IPS DF 4.7 (cell line): ENCODE data around the gene ECHS1.

Experiments used
- DNase-seq: peaks from one replicate; pipeline ENCODE4 v3.0.0-alpha.2; 2013; ENCODE audit warnings: low spot score; ENCODE audit errors: extremely low read depth

The ECHS1 gene

GRCh38 chr10:133358162-133358924 is 14.8 kb downstream of the ECHS1 start:
- DNase-seq, result no peak

- DNase-seq, result no peak
Observed at GRCh38 chr10:133357285-133358161, 15.6 kb downstream of the ECHS1 start, which contains the start of gene FUOM. Gene FUOM (minus strand): TSS chr10:133358019. CDS start chr10:133358007, 12 bp downstream.

- no peak for DNase-seq
Observed at GRCh38 chr10:133356549-133357284, 16.4 kb downstream of the ECHS1 start.

- DNase-seq, result no peak
Observed at GRCh38 chr10:133355991-133356390, 17.2 kb downstream of the ECHS1 start.

- no peak for DNase-seq
Observed at GRCh38 chr10:133355266-133355665, 17.9 kb downstream of the ECHS1 start.

GRCh38 chr10:133354672-133355240 is 18.4 kb downstream of the ECHS1 start:
- no peak for DNase-seq

- no peak for DNase-seq
Observed at GRCh38 chr10:133353988-133354605, 19.1 kb downstream of the ECHS1 start.

GRCh38 chr10:133353202-133353959 is 19.8 kb downstream of the ECHS1 start:
- DNase-seq, result no peak

GRCh38 chr10:133351408-133352318 is 21.5 kb downstream of the ECHS1 start:
- no peak for DNase-seq

GRCh38 chr10:133350950-133351329 is 22.2 kb downstream of the ECHS1 start:
- DNase-seq, result no peak

- no peak for DNase-seq
Observed at GRCh38 chr10:133350283-133350949, 22.7 kb downstream of the ECHS1 start.

- no peak for DNase-seq
Observed at GRCh38 chr10:133349577-133350011, 23.6 kb downstream of the ECHS1 start.

GRCh38 chr10:133349160-133349568 is 24.0 kb downstream of the ECHS1 start:
- no peak for DNase-seq

GRCh38 chr10:133347710-133348517 is 25.2 kb downstream of the ECHS1 start:
- no peak for DNase-seq

GRCh38 chr10:133346413-133346812 is 26.7 kb downstream of the ECHS1 start:
- DNase-seq, result no peak

GRCh38 chr10:133344236-133344635 is 28.9 kb downstream of the ECHS1 start:
- no peak for DNase-seq

- no peak for DNase-seq
Observed at GRCh38 chr10:133343558-133343957, 29.6 kb downstream of the ECHS1 start.

- DNase-seq, result no peak
Observed at GRCh38 chr10:133342942-133343341, 30.2 kb downstream of the ECHS1 start.
